ENCODE data around the gene KLF9. TPM values are rescaled to one million over a fixed set of nuclear protein-coding genes. Genes with fewer than 3 reads are reported as not detected.

The KLF9 gene
- 0.25 TPM for total RNA-seq (ENCODE audit: unreplicated experiment)
- long read RNA-seq, result 0 reads

- no peak for TF ChIP-seq CTCF (IDR thresholded peaks at IDR 0.05; ENCODE audit: partially characterized antibody, unreplicated experiment)
- Mint-ChIP-seq H3K4me3 (ENCODE audit: unreplicated experiment) (peak within 1 kb of the TSS; percentile 84), H3K4me1 (ENCODE audit: low read depth, unreplicated experiment) (peaks cover 4% of the 10 kb centered on the region), H3K27ac (ENCODE audit: unreplicated experiment) (no peak within 1 kb of the TSS), H3K27me3 (ENCODE audit: unreplicated experiment) (peaks cover 16% of the 10 kb centered on the region), H3K9me3 (ENCODE audit: unreplicated experiment) (peaks cover 1% of the 10 kb centered on the region), H3K36me3 (ENCODE audit: unreplicated experiment) (no peaks in the 10 kb centered on the region)
- peak; percentile 38 for DNase-seq
Measured at GRCh38 chr9:70413799-70414775, at the start of gene KLF9. Gene KLF9 (minus strand): TSS chr9:70414657. CDS start chr9:70413363, 1,294 bp downstream.

DNA sequence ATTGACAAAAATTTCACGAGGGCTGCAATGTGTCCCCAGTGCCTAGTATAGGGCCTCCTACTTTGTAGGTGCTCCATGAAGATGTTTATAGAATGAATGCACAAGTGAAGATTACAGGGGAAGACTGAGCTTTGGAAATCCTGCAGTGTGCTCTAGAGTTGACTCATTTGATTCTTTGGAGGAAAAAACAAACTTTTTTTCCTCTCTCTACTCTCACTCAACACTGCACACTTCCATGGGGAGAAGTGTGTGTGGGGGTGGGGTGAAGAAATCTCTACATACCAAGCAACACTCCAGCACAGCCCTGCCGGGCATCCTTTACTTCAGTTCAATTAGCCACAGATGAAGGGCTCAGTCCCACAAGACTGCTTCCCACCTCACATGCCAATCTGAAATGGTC lies 49.4 kb upstream of the KLF9 start:
- no peak for TF ChIP-seq CTCF (IDR thresholded peaks at IDR 0.05; ENCODE audit: partially characterized antibody, unreplicated experiment)
- Mint-ChIP-seq H3K9me3 (ENCODE audit: unreplicated experiment) (no peaks in the 10 kb centered on the region), H3K4me3 (ENCODE audit: unreplicated experiment) (no peak overlapping the region), H3K36me3 (ENCODE audit: unreplicated experiment) (no peaks in the 10 kb centered on the region), H3K27me3 (ENCODE audit: unreplicated experiment) (no peaks in the 10 kb centered on the region), H3K27ac (ENCODE audit: unreplicated experiment) (no peak overlapping the region), H3K4me1 (ENCODE audit: low read depth, unreplicated experiment) (no peaks in the 10 kb centered on the region)
- DNase-seq, result no peak

GRCh38 chr9:70462300-70462699 lies 47.8 kb upstream of the KLF9 start:
- Mint-ChIP-seq H3K9me3 (ENCODE audit: unreplicated experiment) (no peaks in the 10 kb centered on the region), H3K36me3 (ENCODE audit: unreplicated experiment) (no peaks in the 10 kb centered on the region), H3K27me3 (ENCODE audit: unreplicated experiment) (no peaks in the 10 kb centered on the region), H3K4me1 (ENCODE audit: low read depth, unreplicated experiment) (no peaks in the 10 kb centered on the region), H3K4me3 (ENCODE audit: unreplicated experiment) (no peak overlapping the region), H3K27ac (ENCODE audit: unreplicated experiment) (no peak overlapping the region)
- no peak for TF ChIP-seq CTCF (IDR thresholded peaks at IDR 0.05; ENCODE audit: partially characterized antibody, unreplicated experiment)
- no peak for DNase-seq

GRCh38 chr9:70457235-70457634 lies 42.8 kb upstream of the KLF9 start:
- Mint-ChIP-seq H3K4me1 (ENCODE audit: low read depth, unreplicated experiment) (no peaks in the 10 kb centered on the region), H3K4me3 (ENCODE audit: unreplicated experiment) (no peak overlapping the region), H3K27ac (ENCODE audit: unreplicated experiment) (no peak overlapping the region), H3K9me3 (ENCODE audit: unreplicated experiment) (peaks cover 2% of the 10 kb centered on the region), H3K36me3 (ENCODE audit: unreplicated experiment) (no peaks in the 10 kb centered on the region), H3K27me3 (ENCODE audit: unreplicated experiment) (no peaks in the 10 kb centered on the region)
- no peak for DNase-seq
- TF ChIP-seq CTCF (IDR thresholded peaks at IDR 0.05; ENCODE audit: partially characterized antibody, unreplicated experiment), result no peak

Measured in glutamatergic neuron (in vitro differentiated cells).